T-helper 1 cell treated with Interleukin-12 subunit alpha and Interleukin-12 subunit beta and Interleukin-4 antibody, amounts not matched to agents 30 μg/mL and 1 μg/mL, for 36 hours (primary cell): ENCODE measurements around the gene ANKS3.
A peak's percentile ranks its signal among the peaks of the same experiment; 100 is the strongest.

Experiments used
- H3K27ac Mint-ChIP-seq: one replicate; pipeline ENCODE4 v1.8.0; 2021; ENCODE audit warnings: mild to moderate bottlenecking, mixed read lengths
- H3K27me3 Mint-ChIP-seq: one replicate; pipeline ENCODE4 v1.8.0; 2021; ENCODE audit warnings: low read depth, mixed read lengths
- H3K36me3 Mint-ChIP-seq: one replicate; pipeline ENCODE4 v1.8.0; 2021; ENCODE audit warnings: low read depth, mixed read lengths
- H3K4me1 Mint-ChIP-seq: one replicate; pipeline ENCODE4 v1.8.0; 2021; ENCODE audit warnings: low read depth, mixed read lengths
- H3K4me3 Mint-ChIP-seq: one replicate; pipeline ENCODE4 v1.8.0; 2021; ENCODE audit warnings: mild to moderate bottlenecking, moderate library complexity, mixed read lengths
- H3K9me3 Mint-ChIP-seq: one replicate; pipeline ENCODE4 v1.8.0; 2021; ENCODE audit warnings: mixed read lengths

The ANKS3 gene

GRCh38 chr16:4700380-4700996, 33.6 kb downstream of the ANKS3 start:
- H3K36me3 Mint-ChIP-seq, result peaks cover 3% of the 10 kb centered on the region
- peaks cover 5% of the 10 kb centered on the region for H3K4me1 Mint-ChIP-seq
- H3K27me3 Mint-ChIP-seq, result no peaks in the 10 kb centered on the region
- H3K9me3 Mint-ChIP-seq, result no peaks in the 10 kb centered on the region
- H3K27ac Mint-ChIP-seq, result no peak overlapping the region
- H3K4me3 Mint-ChIP-seq, result no peak overlapping the region

DNA sequence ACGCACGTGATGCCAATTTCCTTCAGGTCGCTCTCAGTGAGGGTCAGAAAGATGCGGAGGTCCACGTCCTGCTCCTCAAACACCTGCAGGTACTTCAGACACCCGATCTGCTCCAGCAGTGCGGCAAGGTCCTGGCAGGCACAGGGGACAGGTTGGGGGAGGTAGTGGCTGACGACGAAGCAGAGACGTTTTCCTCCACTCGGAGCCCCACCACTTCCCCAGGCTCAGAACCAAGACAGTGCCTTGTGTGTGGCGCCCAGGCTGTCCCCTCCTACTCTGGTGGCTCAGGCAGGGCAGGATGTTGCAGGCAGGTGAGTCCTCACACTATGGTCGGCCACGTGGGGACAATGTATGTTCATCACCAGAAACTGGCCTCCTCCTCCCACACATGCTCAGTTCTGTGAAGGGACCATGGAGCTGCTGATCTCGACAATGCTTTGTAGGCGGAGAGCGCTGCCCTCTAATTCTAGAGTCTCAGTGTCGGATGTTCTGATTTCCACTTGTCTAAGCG, 35.0 kb downstream of the ANKS3 start:
- H3K4me1 Mint-ChIP-seq, result peaks cover 8% of the 10 kb centered on the region
- H3K27ac Mint-ChIP-seq, result no peak overlapping the region
- no peaks in the 10 kb centered on the region for H3K9me3 Mint-ChIP-seq
- H3K27me3 Mint-ChIP-seq, result no peaks in the 10 kb centered on the region
- peaks cover 5% of the 10 kb centered on the region for H3K36me3 Mint-ChIP-seq
- no peak overlapping the region for H3K4me3 Mint-ChIP-seq

- Mint-ChIP-seq H3K9me3 (no peaks in the 10 kb centered on the region), H3K27me3 (no peaks in the 10 kb centered on the region), H3K27ac (no peak overlapping the region), H3K4me3 (no peak overlapping the region), H3K4me1 (peaks cover 8% of the 10 kb centered on the region), H3K36me3 (peaks cover 5% of the 10 kb centered on the region)
Measured at GRCh38 chr16:4698321-4699045, 35.6 kb downstream of the ANKS3 start.

DNA sequence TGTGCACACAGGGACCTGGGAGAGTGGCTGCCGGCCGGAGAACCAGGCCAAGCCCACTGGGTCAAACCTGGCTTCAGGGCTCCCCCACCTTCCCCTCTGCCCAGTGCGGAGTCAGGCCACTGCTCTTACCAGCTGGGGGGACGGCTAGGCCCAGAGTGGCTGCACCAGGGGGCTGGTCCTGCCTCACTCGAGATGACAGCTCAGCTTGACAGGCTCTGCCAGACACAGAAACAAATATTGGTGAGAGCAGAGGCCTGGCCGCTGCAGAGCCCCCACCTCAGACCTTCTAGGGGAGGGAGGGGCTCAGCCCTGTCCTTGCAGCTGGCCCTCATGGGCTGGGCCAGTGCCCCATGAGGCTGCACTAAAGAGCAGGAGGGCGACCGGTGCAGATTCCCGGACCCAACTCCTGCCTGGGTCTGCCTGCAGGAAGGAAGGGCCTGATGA, 36.2 kb downstream of the ANKS3 start:
- Mint-ChIP-seq H3K4me3 (no peak overlapping the region), H3K27me3 (no peaks in the 10 kb centered on the region), H3K36me3 (peaks cover 5% of the 10 kb centered on the region), H3K27ac (no peak overlapping the region), H3K9me3 (no peaks in the 10 kb centered on the region), H3K4me1 (peaks cover 12% of the 10 kb centered on the region)

- H3K4me3 Mint-ChIP-seq, result no peak overlapping the region
- H3K36me3 Mint-ChIP-seq, result peaks cover 5% of the 10 kb centered on the region
- H3K9me3 Mint-ChIP-seq, result no peaks in the 10 kb centered on the region
- H3K27ac Mint-ChIP-seq, result no peak overlapping the region
- peaks cover 12% of the 10 kb centered on the region for H3K4me1 Mint-ChIP-seq
- H3K27me3 Mint-ChIP-seq, result no peaks in the 10 kb centered on the region
Measured at GRCh38 chr16:4696905-4697847, 36.9 kb downstream of the ANKS3 start.

GRCh38 chr16:4696172-4696904, 37.7 kb downstream of the ANKS3 start:
- no peak overlapping the region for H3K4me3 Mint-ChIP-seq
- no peaks in the 10 kb centered on the region for H3K9me3 Mint-ChIP-seq
- H3K27ac Mint-ChIP-seq, result no peak overlapping the region
- no peaks in the 10 kb centered on the region for H3K27me3 Mint-ChIP-seq
- peaks cover 5% of the 10 kb centered on the region for H3K36me3 Mint-ChIP-seq
- peaks cover 13% of the 10 kb centered on the region for H3K4me1 Mint-ChIP-seq

- Mint-ChIP-seq H3K27ac (no peak overlapping the region), H3K36me3 (peaks cover 5% of the 10 kb centered on the region)
Measured at GRCh38 chr16:4695473-4696171, 38.4 kb downstream of the ANKS3 start.

GRCh38 chr16:4694642-4695451, 39.2 kb downstream of the ANKS3 start:
- peaks cover 11% of the 10 kb centered on the region for H3K4me1 Mint-ChIP-seq
- no peaks in the 10 kb centered on the region for H3K27me3 Mint-ChIP-seq
- H3K36me3 Mint-ChIP-seq, result peaks cover 8% of the 10 kb centered on the region
- H3K9me3 Mint-ChIP-seq, result no peaks in the 10 kb centered on the region
- H3K4me3 Mint-ChIP-seq, result peak overlapping the region; percentile 75
- peak overlapping the region; percentile 62 for H3K27ac Mint-ChIP-seq

More at GRCh38 chr16:4695473-4696171, 38.4 kb downstream of the ANKS3 start:
- no peaks in the 10 kb centered on the region for H3K9me3 Mint-ChIP-seq
- H3K4me3 Mint-ChIP-seq, result peak overlapping the region; percentile 75
- peaks cover 15% of the 10 kb centered on the region for H3K4me1 Mint-ChIP-seq
- no peaks in the 10 kb centered on the region for H3K27me3 Mint-ChIP-seq

- H3K36me3 Mint-ChIP-seq, result peaks cover 4% of the 10 kb centered on the region
- peaks cover 11% of the 10 kb centered on the region for H3K4me1 Mint-ChIP-seq
- H3K9me3 Mint-ChIP-seq, result no peaks in the 10 kb centered on the region
- H3K27ac Mint-ChIP-seq, result peak overlapping the region; percentile 62
- peak overlapping the region; percentile 75 for H3K4me3 Mint-ChIP-seq
- H3K27me3 Mint-ChIP-seq, result no peaks in the 10 kb centered on the region
Measured at GRCh38 chr16:4693956-4694641, 40.0 kb downstream of the ANKS3 start.

GRCh38 chr16:4693296-4693955, 40.6 kb downstream of the ANKS3 start, which contains the start of gene NUDT16L1:
Gene NUDT16L1 (plus strand): TSS chr16:4693562. CDS start chr16:4693727, 165 bp downstream.
- Mint-ChIP-seq H3K27me3 (no peaks in the 10 kb centered on the region), H3K4me3 (peak within 1 kb of the TSS; percentile 84)

DNA sequence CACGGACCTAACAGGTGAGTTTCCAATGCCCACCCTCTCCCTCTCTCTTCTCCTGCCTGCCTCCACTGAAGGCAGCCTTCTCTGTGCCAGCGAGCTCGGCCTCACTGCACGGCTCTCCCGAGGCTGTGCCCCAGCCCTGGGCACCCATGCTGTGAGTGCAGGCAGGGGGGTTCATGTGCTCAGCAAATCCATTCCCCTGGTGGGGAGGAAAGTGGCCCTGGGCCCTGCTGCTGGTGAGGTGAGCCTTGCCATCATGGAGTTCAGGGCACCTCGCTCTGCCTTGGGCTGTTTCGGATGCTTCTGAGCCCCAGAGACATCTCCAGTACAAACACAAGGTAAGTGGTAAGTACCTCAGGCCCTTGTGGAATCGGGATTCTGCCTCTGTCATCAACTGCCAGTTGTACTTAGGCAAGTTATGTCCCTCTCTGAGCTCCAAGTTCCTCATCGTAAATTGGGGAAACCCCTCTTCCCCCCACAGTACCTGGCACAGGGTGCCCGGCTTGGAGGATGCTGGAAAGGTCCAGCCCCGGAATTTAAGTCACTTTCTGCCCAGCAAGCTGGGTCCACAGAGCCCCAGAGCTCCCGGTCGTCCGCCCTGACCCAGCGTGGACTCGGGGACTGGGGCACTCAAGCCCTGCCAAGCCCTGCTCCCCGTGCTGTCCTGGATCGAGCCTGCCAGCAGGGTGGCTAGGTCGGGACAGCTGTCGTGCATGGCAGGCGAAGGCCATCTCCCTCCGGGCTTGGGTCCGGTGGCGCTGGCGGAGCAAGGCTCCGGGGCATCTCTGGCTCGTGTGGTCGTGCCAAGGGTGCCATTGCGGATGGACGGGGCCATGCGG, 41.4 kb downstream of the ANKS3 start:
- H3K4me3 Mint-ChIP-seq, result peak overlapping the region; percentile 84
- peaks cover 4% of the 10 kb centered on the region for H3K36me3 Mint-ChIP-seq
- no peaks in the 10 kb centered on the region for H3K9me3 Mint-ChIP-seq
- H3K27ac Mint-ChIP-seq, result peak overlapping the region; percentile 85
- peaks cover 11% of the 10 kb centered on the region for H3K4me1 Mint-ChIP-seq
- H3K27me3 Mint-ChIP-seq, result no peaks in the 10 kb centered on the region

More at GRCh38 chr16:4693296-4693955, 40.6 kb downstream of the ANKS3 start, which contains the start of gene NUDT16L1:
- Mint-ChIP-seq H3K27ac (peak within 1 kb of the TSS; percentile 85), H3K4me1 (peaks cover 11% of the 10 kb centered on the region), H3K9me3 (no peaks in the 10 kb centered on the region), H3K36me3 (peaks cover 4% of the 10 kb centered on the region)
